Spleen (tissue), 7 donors: ENCODE measurements around the gene FDPS.

Experiments
- POLR2A ChIP-seq, 3 donors: fragments of 450-650 bp; IDR thresholded peaks; one replicate each; pipeline ENCODE4 v1.5.1; 2017; ENCODE audit warnings: antibody characterized with exemption in 3 of 3, mild to moderate bottlenecking in 1 of 3
- POLR2AphosphoS5 ChIP-seq, 3 donors: sonication (generic); formaldehyde crosslinking; IDR thresholded peaks; one replicate each; pipeline ENCODE4 v1.5.1; 2017; ENCODE audit warnings: antibody characterized with exemption in 3 of 3
- TF ChIP-seq, protein P1 (sequence below), 11 experiments: fragments of 200-600 bp in 7 of 11; fragments of 450-650 bp in 4 of 11; sonication (generic) in 4 of 11; IDR thresholded peaks in 8 of 11; conservative IDR thresholded peaks in 3 of 11; 1 replicate in 7 of 11; 2 replicates in 4 of 11; pipeline versions ENCODE4 v1.4.0 to v1.8.0; 2016 to 2021; ENCODE audit warnings: antibody characterized with exemption in 11 of 11, inconsistent platforms in 4 of 11, mild to moderate bottlenecking in 1 of 11
- donor health status: DM: no; HTN: no; CAD: no; lungs with moderate emphysema.
- donor health status: DM: no; HTN: no; CAD: no.
- donor health status: DM: no; HTN: no; CAD: no.

DNA sequence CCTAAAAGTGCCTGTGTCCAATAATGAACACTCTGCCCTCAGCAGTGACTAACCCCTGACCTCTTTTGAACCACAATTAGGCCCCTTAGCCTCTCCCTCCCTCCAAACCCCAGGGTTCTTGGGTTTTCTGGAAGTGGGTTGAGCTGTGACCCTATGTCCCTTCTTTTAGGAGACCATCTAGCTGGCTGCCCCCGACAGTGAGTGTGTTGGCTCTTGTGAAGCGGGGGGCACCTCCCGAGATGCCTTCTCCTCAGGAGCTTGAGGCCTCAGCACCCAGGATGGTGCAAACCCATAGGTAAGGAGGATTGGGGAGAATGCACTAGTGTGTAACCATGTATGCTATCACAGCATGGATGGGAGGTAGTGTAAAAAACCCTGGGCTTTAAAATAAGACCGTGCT is 19.3 kb downstream of the FDPS start:
- TF ChIP-seq, protein P1, sequence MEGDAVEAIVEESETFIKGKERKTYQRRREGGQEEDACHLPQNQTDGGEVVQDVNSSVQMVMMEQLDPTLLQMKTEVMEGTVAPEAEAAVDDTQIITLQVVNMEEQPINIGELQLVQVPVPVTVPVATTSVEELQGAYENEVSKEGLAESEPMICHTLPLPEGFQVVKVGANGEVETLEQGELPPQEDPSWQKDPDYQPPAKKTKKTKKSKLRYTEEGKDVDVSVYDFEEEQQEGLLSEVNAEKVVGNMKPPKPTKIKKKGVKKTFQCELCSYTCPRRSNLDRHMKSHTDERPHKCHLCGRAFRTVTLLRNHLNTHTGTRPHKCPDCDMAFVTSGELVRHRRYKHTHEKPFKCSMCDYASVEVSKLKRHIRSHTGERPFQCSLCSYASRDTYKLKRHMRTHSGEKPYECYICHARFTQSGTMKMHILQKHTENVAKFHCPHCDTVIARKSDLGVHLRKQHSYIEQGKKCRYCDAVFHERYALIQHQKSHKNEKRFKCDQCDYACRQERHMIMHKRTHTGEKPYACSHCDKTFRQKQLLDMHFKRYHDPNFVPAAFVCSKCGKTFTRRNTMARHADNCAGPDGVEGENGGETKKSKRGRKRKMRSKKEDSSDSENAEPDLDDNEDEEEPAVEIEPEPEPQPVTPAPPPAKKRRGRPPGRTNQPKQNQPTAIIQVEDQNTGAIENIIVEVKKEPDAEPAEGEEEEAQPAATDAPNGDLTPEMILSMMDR (IDR thresholded peaks at IDR 0.05 in 8 of 11, conservative IDR thresholded peaks at IDR 0.05 in 3 of 11): no peak
- TF ChIP-seq POLR2A (IDR thresholded peaks at IDR 0.05) (no peak), POLR2AphosphoS5 (IDR thresholded peaks at IDR 0.05) (no peak)
